HG03521 (cell line): Measurements from ENCODE around the gene TSPAN9.

Experiments used
- ATAC-seq: cut with Tn5 transposase; IDR thresholded peaks from one replicate; pipeline ENCODE4 v1.9.1; 2021; ENCODE audit warnings: mild to moderate bottlenecking, moderate library complexity; ENCODE audit not compliant: unreplicated experiment

TSPAN9 gene

GRCh38 chr12:3265406-3265805 is 188.2 kb downstream of the TSPAN9 start:
- ATAC-seq = no peak

- no peak for ATAC-seq
Observed at GRCh38 chr12:3266638-3267037, 189.5 kb downstream of the TSPAN9 start.

- ATAC-seq = no peak
Observed at GRCh38 chr12:3267690-3268089, 190.5 kb downstream of the TSPAN9 start.

- ATAC-seq = no peak
Observed at GRCh38 chr12:3269594-3269993, 192.4 kb downstream of the TSPAN9 start.

- no peak for ATAC-seq
Observed at GRCh38 chr12:3271146-3271545, 194.0 kb downstream of the TSPAN9 start.

- no peak for ATAC-seq
Observed at GRCh38 chr12:3271639-3272038, 194.5 kb downstream of the TSPAN9 start.

GRCh38 chr12:3272958-3273357 is 195.8 kb downstream of the TSPAN9 start:
- ATAC-seq = no peak

GRCh38 chr12:3273409-3273853 is 196.3 kb downstream of the TSPAN9 start:
- ATAC-seq = no peak

- ATAC-seq = no peak
Observed at GRCh38 chr12:3274664-3275063, 197.5 kb downstream of the TSPAN9 start.

- peak; percentile 45 for ATAC-seq
Observed at GRCh38 chr12:3275171-3276041, 198.2 kb downstream of the TSPAN9 start.

- ATAC-seq = no peak
Observed at GRCh38 chr12:3276226-3276625, 199.0 kb downstream of the TSPAN9 start.

GRCh38 chr12:3277306-3277943 is 200.2 kb downstream of the TSPAN9 start:
- ATAC-seq = no peak

GRCh38 chr12:3278681-3279414 is 201.7 kb downstream of the TSPAN9 start:
- ATAC-seq = no peak

GRCh38 chr12:3279415-3279780 is 202.2 kb downstream of the TSPAN9 start:
- ATAC-seq = no peak

- no peak for ATAC-seq
Observed at GRCh38 chr12:3279832-3280231, 202.7 kb downstream of the TSPAN9 start.

GRCh38 chr12:3280967-3281366 is 203.8 kb downstream of the TSPAN9 start:
- ATAC-seq = no peak

GRCh38 chr12:3281588-3282383 is 204.6 kb downstream of the TSPAN9 start:
- ATAC-seq = no peak

GRCh38 chr12:3282384-3282670 is 205.1 kb downstream of the TSPAN9 start:
- no peak for ATAC-seq

- no peak for ATAC-seq
Observed at GRCh38 chr12:3283137-3283680, 206.0 kb downstream of the TSPAN9 start.

- ATAC-seq = no peak
Observed at GRCh38 chr12:3284405-3284804, 207.2 kb downstream of the TSPAN9 start.

GRCh38 chr12:3285570-3285969 is 208.4 kb downstream of the TSPAN9 start:
- ATAC-seq = no peak
